GM12872 (cell line): ENCODE data around the gene CCDC137.
A peak's percentile ranks its signal among the peaks of the same experiment; 100 is the strongest.

Experiments
- CTCF ChIP-seq: IDR thresholded peaks from 3 replicates; pipeline ENCODE4 v1.5.1; 2011; ENCODE audit warnings: low read depth, mild to moderate bottlenecking, low read length, moderate library complexity; ENCODE audit not compliant: insufficient read depth

CCDC137 gene

DNA sequence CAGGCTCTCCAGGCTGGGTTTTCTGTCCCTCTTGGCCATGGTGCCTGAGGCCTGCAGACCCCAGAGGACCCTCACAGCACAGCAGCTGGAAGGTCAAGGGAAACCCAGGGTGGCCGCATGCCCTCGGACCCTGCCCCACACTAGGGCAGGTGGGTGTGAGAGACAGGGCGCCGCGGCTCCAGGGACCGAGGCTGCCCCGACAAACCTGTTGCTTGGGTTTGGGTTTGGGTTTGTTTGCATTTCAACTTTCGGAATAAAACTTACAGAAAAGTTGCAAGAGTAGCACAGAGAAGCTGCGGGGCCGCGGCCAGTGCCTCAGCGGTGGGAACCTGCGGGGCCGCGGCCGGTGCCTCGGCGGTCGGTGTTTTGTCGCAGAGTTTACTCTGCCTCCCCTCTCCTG, 25.1 kb downstream of the CCDC137 start:
- TF ChIP-seq CTCF: no peak

GRCh38 chr17:81693509-81694210, 27.1 kb downstream of the CCDC137 start:
- 0 out of 3 replicates have a peak, but pooled peaks have one; percentile 5 for TF ChIP-seq CTCF

DNA sequence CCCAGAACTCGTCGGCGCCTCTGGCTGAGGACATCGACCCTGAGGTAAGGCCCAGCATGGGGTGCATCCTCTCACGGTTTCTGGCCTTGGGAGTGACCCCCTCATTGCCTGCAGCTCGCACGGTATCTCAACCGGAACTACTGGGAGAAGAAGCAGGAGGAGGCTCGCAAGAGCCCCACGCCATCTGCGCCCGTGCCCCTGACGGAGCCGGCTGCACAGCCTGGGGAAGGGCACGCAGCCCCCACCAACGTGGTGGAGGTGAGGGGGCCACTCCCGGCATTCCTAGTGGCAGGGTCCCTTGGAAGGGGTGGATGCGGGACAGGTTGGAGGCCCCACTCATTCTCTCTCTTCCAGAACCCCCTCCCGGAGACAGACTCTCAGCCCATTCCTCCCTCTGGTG, 28.3 kb downstream of the CCDC137 start:
- TF ChIP-seq CTCF: no peak

- TF ChIP-seq CTCF: no peak
Measured at GRCh38 chr17:81695211-81695610, 28.7 kb downstream of the CCDC137 start.

GRCh38 chr17:81695801-81696200, 29.3 kb downstream of the CCDC137 start:
- no peak for TF ChIP-seq CTCF

GRCh38 chr17:81696218-81696941, 29.8 kb downstream of the CCDC137 start:
- no peak for TF ChIP-seq CTCF

GRCh38 chr17:81697261-81698044, 30.9 kb downstream of the CCDC137 start:
- no peak for TF ChIP-seq CTCF
